Thoracic aorta (tissue), 2 donors: ENCODE data around the gene ZFAND3. TPM values are rescaled to one million over a fixed set of nuclear protein-coding genes. Genes with fewer than 3 reads are reported as not detected.

Experiments
- ATAC-seq: fragments of 150-250 bp; one replicate; pipeline ENCODE4 v1.8.0; 2017; ENCODE audit warnings: low read depth; ENCODE audit not compliant: insufficient number of reproducible peaks, low FRiP score
- DNase-seq: peaks from one replicate; pipeline ENCODE4 v3.0.0-alpha.2; 2020; ENCODE audit warnings: low spot score
- H3K27ac ChIP-seq, 2 donors: fragments of 200-600 bp; sonication (generic); 1 replicate in 1 of 2; 2 replicates in 1 of 2; pipeline ENCODE4 v1.5.1; 2016; ENCODE audit warnings: mild to moderate bottlenecking in 2 of 2, moderate library complexity in 2 of 2
- H3K27me3 ChIP-seq: fragments of 200-600 bp; sonication (generic); replicated peaks from 2 replicates; pipeline ENCODE4 v1.6.0; 2016; ENCODE audit warnings: mild to moderate bottlenecking; ENCODE audit not compliant: insufficient read depth
- H3K36me3 ChIP-seq: fragments of 200-600 bp; sonication (generic); one replicate; pipeline ENCODE4 v1.5.1; 2016
- H3K4me1 ChIP-seq, 2 donors: fragments of 200-600 bp; sonication (generic); 1 replicate in 1 of 2; 2 replicates in 1 of 2; pipeline versions ENCODE4 v1.5.1 to v1.6.0; 2016; ENCODE audit warnings: low read depth in 2 of 2, mild to moderate bottlenecking in 1 of 2; ENCODE audit not compliant: control insufficient read depth in 1 of 2
- H3K4me3 ChIP-seq: fragments of 200-600 bp; sonication (generic); 2 replicates; pipeline ENCODE4 v1.5.1; 2016; ENCODE audit warnings: mild to moderate bottlenecking
- H3K9me3 ChIP-seq: fragments of 200-600 bp; sonication (generic); 2 replicates; pipeline ENCODE4 v1.5.1; 2016
- total RNA-seq, 2 donors: library from RNA; depleted of rRNA; stranded (reverse); fragments of >200 nt; gene quantifications; one replicate each; pipeline versions ENCODE4 v1.1.0 to v1.2.3, GENCODE V29; 2016
- TF ChIP-seq, protein P1 (sequence below): fragments of 200-600 bp; sonication (generic); IDR thresholded peaks from one replicate; pipeline ENCODE4 v1.5.1; 2019; ENCODE audit warnings: antibody characterized with exemption

Gene ZFAND3
- total RNA-seq, 2 donors from 2014 or later, result 45.4 to 56.2 TPM

GRCh38 chr6:38068854-38069590, 249.5 kb downstream of the ZFAND3 start:
- H3K27ac ChIP-seq, result no peak overlapping the region
- H3K4me3 ChIP-seq, result no peak overlapping the region
- ATAC-seq (no peak), DNase-seq (no peak)
- peaks cover 6 to 20% of the 10 kb centered on the region in 2 donors for H3K4me1 ChIP-seq
- H3K27me3 ChIP-seq, result no peaks in the 10 kb centered on the region
- TF ChIP-seq, protein P1, sequence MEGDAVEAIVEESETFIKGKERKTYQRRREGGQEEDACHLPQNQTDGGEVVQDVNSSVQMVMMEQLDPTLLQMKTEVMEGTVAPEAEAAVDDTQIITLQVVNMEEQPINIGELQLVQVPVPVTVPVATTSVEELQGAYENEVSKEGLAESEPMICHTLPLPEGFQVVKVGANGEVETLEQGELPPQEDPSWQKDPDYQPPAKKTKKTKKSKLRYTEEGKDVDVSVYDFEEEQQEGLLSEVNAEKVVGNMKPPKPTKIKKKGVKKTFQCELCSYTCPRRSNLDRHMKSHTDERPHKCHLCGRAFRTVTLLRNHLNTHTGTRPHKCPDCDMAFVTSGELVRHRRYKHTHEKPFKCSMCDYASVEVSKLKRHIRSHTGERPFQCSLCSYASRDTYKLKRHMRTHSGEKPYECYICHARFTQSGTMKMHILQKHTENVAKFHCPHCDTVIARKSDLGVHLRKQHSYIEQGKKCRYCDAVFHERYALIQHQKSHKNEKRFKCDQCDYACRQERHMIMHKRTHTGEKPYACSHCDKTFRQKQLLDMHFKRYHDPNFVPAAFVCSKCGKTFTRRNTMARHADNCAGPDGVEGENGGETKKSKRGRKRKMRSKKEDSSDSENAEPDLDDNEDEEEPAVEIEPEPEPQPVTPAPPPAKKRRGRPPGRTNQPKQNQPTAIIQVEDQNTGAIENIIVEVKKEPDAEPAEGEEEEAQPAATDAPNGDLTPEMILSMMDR, result no peak
- no peaks in the 10 kb centered on the region for H3K36me3 ChIP-seq
- H3K9me3 ChIP-seq, result no peaks in the 10 kb centered on the region

GRCh38 chr6:38077488-38078030, 258.0 kb downstream of the ZFAND3 start:
- peaks cover 10 to 37% of the 10 kb centered on the region in 2 donors for H3K4me1 ChIP-seq
- H3K27me3 ChIP-seq, result no peaks in the 10 kb centered on the region
- no peaks in the 10 kb centered on the region for H3K9me3 ChIP-seq
- H3K4me3 ChIP-seq, result no peak overlapping the region
- ATAC-seq, result no peak
- no peak for DNase-seq
- H3K27ac ChIP-seq, result no peak overlapping the region
- TF ChIP-seq, protein P1, result no peak
- no peaks in the 10 kb centered on the region for H3K36me3 ChIP-seq

DNA sequence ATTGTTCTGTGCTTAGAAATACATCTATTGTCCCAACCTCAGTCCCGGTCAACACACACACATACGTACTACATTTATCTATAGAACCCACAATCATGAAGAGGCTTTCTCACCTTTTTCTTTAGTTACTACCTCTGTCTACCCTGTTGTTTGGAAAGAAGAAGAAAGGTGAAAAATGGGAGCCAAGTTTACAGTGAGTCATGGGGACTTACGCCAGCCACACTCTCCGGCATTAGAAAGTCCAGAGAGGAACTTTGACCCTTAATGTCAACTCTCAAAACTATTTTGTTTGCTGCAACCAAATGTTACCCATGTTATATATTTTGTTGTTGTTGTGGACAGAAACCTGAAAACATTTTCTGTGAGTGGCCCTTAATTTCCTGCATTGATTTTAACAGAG, 259.1 kb downstream of the ZFAND3 start:
- Histone ChIP-seq H3K27me3 (no peaks in the 10 kb centered on the region), H3K4me3 (no peak overlapping the region), H3K36me3 (no peaks in the 10 kb centered on the region), H3K9me3 (no peaks in the 10 kb centered on the region), H3K27ac (no peak overlapping the region), H3K4me1 (peaks cover 10 to 37% of the 10 kb centered on the region in 2 donors)
- no peak for DNase-seq
- no peak for ATAC-seq
- TF ChIP-seq, protein P1, result no peak

- no peak overlapping the region for H3K4me3 ChIP-seq
Measured at GRCh38 chr6:38079107-38079506, 259.6 kb downstream of the ZFAND3 start.

DNA sequence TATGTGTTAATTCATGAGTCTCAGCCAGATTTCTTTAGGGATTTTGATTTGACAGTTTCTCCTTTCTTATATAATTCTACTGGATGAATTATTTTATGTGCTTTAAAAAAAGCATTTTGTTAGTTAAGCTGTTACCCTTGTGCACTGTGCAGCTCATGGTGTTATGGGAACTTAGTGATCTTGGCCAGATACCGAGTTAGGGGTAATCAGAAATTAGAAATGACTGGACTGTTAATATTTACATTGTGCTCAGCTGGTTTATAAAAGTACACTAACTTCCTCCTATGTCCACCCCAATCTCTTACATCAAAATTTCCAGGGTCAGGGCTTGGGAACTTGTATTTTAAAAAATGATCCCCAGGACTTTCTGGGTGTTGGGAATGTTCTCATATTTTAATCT, 260.0 kb downstream of the ZFAND3 start:
- DNase-seq, result no peak
- H3K9me3 ChIP-seq, result no peaks in the 10 kb centered on the region
- TF ChIP-seq, protein P1, result no peak
- ATAC-seq, result no peak
- no peaks in the 10 kb centered on the region for H3K27me3 ChIP-seq
- H3K27ac ChIP-seq, result no peak overlapping the region
- no peak overlapping the region for H3K4me3 ChIP-seq
- peaks cover 10 to 37% of the 10 kb centered on the region in 2 donors for H3K4me1 ChIP-seq
- no peaks in the 10 kb centered on the region for H3K36me3 ChIP-seq

More at GRCh38 chr6:38079107-38079506, 259.6 kb downstream of the ZFAND3 start:
- Histone ChIP-seq H3K27ac (no peak overlapping the region), H3K4me1 (peaks cover 10 to 37% of the 10 kb centered on the region in 2 donors), H3K36me3 (no peaks in the 10 kb centered on the region), H3K9me3 (no peaks in the 10 kb centered on the region), H3K27me3 (no peaks in the 10 kb centered on the region)
- TF ChIP-seq, protein P1, result no peak
- no peak for ATAC-seq
- no peak for DNase-seq
